ENCODE measurements around the gene ERFE. TPM values are rescaled to one million over a fixed set of nuclear protein-coding genes. Genes with fewer than 3 reads are reported as not detected.
A peak's percentile ranks its signal among the peaks of the same experiment; 100 is the strongest.

The ERFE gene
- total RNA-seq, 1 donor from 2014 or later = not detected

DNA sequence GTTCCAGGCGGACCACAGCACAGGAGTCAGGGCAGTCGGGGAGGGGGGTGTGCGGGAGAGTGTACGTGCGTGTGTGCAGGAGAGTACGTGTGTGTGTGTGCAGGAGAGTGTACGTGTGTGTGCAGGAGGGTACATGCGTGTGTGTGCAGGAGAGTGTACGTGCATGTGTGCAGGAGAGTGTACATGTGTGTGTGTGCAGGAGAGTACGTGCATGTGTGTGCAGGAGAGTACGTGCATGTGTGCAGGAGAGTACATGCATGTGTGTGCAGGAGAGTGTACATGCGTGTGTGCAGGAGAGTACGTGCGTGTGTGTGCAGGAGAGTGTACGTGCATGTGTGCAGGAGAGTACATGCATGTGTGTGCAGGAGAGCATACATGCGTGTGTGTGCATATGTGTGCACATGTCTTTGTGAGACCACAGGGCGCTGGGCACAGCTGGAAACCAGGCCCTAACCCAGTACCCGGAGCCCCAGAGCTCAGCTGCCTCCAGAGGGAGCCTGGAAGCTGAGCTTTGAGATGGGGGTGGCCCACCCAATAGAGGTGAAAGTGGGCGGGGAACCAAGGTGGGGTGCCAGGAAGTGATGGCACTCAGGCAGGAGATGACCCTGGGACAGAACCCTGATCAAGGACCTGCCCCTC lies 34.2 kb upstream of the ERFE start:
- H3K27me3 Mint-ChIP-seq = no peaks in the 10 kb centered on the region
- intact Hi-C loops (cut with micrococcal nuclease) = no loop called here
- ChIA-PET CTCF (no interaction called here), POLR2A (no interaction called here)
- H3K4me3 Mint-ChIP-seq = no peak overlapping the region
- H3K4me1 Mint-ChIP-seq = peaks cover 6% of the 10 kb centered on the region
- H3K27ac Mint-ChIP-seq = no peak overlapping the region
- H3K36me3 Mint-ChIP-seq (ENCODE audit: low read depth) = no peaks in the 10 kb centered on the region
- H3K9me3 Mint-ChIP-seq = no peaks in the 10 kb centered on the region
- no peak for ATAC-seq (ENCODE audit: low read depth)
- no peak for DNase-seq
- no peak for TF ChIP-seq CTCF (IDR thresholded peaks at IDR 0.05)

GRCh38 chr2:238125127-238125885 lies 33.5 kb upstream of the ERFE start:
- no peak overlapping the region for H3K4me3 Mint-ChIP-seq
- H3K27ac Mint-ChIP-seq = no peak overlapping the region
- CTCF ChIA-PET = no interaction called here
- no peak for TF ChIP-seq CTCF (IDR thresholded peaks at IDR 0.05)
- H3K36me3 Mint-ChIP-seq (ENCODE audit: low read depth) = no peaks in the 10 kb centered on the region
- POLR2A ChIA-PET = no interaction called here
- ATAC-seq (ENCODE audit: low read depth) = no peak
- H3K9me3 Mint-ChIP-seq = no peaks in the 10 kb centered on the region
- no peak for DNase-seq
- no peaks in the 10 kb centered on the region for H3K4me1 Mint-ChIP-seq
- no peaks in the 10 kb centered on the region for H3K27me3 Mint-ChIP-seq
- intact Hi-C loops (cut with micrococcal nuclease) = no loop called here

GRCh38 chr2:238126338-238126737 lies 32.4 kb upstream of the ERFE start:
- no peak for TF ChIP-seq CTCF (IDR thresholded peaks at IDR 0.05)
- Mint-ChIP-seq H3K27me3 (no peaks in the 10 kb centered on the region), H3K36me3 (ENCODE audit: low read depth) (no peaks in the 10 kb centered on the region), H3K4me1 (no peaks in the 10 kb centered on the region), H3K4me3 (no peak overlapping the region), H3K9me3 (no peaks in the 10 kb centered on the region), H3K27ac (no peak overlapping the region)
- CTCF ChIA-PET = no interaction called here
- POLR2A ChIA-PET = no interaction called here
- no peak for DNase-seq
- intact Hi-C loops (cut with micrococcal nuclease) = no loop called here
- no peak for ATAC-seq (ENCODE audit: low read depth)

- Mint-ChIP-seq H3K4me1 (no peaks in the 10 kb centered on the region), H3K27me3 (no peaks in the 10 kb centered on the region), H3K9me3 (no peaks in the 10 kb centered on the region), H3K27ac (no peak overlapping the region), H3K4me3 (no peak overlapping the region), H3K36me3 (ENCODE audit: low read depth) (no peaks in the 10 kb centered on the region)
- ATAC-seq (ENCODE audit: low read depth) = no peak
- POLR2A ChIA-PET = interaction anchor here (0.7 kb wide), 1 partner anchor 1900 kb away, joined by 3 read pairs; no protein-coding TSS in a partner anchor
- TF ChIP-seq CTCF (IDR thresholded peaks at IDR 0.05) = no peak
- no peak for DNase-seq
- intact Hi-C loops (cut with micrococcal nuclease) = no loop called here
- CTCF ChIA-PET = no interaction called here
Observed at GRCh38 chr2:238126775-238127164, 32.0 kb upstream of the ERFE start.

GRCh38 chr2:238127165-238128060 lies 31.4 kb upstream of the ERFE start:
- TF ChIP-seq CTCF (IDR thresholded peaks at IDR 0.05) = no peak
- Mint-ChIP-seq H3K36me3 (ENCODE audit: low read depth) (no peaks in the 10 kb centered on the region), H3K27me3 (no peaks in the 10 kb centered on the region), H3K9me3 (no peaks in the 10 kb centered on the region), H3K27ac (no peak overlapping the region), H3K4me1 (no peaks in the 10 kb centered on the region), H3K4me3 (no peak overlapping the region)
- ChIA-PET POLR2A (interaction anchor here (0.7 kb wide), 1 partner anchor 1900 kb away, joined by 3 read pairs; no protein-coding TSS in a partner anchor), CTCF (no interaction called here)
- DNase-seq (no peak), ATAC-seq (ENCODE audit: low read depth) (peak; percentile 75)
- intact Hi-C loops (cut with micrococcal nuclease) = no loop called here
